H1 (cell line): Measurements from ENCODE around the gene DCTN1.

Experiments
- EZH2 ChIP-seq: fragments of 200-600 bp; sonication (generic); IDR thresholded peaks from 2 replicates; pipeline ENCODE4 v1.7.1; 2012; ENCODE audit warnings: low read depth, mild to moderate bottlenecking, moderate library complexity, low read length, inconsistent platforms; ENCODE audit not compliant: severe bottlenecking
- POLR2AphosphoS5 ChIP-seq: IDR thresholded peaks from 2 replicates; pipeline ENCODE4 v1.6.1; 2011; ENCODE audit warnings: low read depth, low read length

- no peak for TF ChIP-seq EZH2
- TF ChIP-seq POLR2AphosphoS5, result no peak
Observed at GRCh38 chr2:74321737-74322136, 58.4 kb downstream of the DCTN1 start.
